ENCODE measurements around the gene DCPS. TPM values are rescaled to one million over a fixed set of nuclear protein-coding genes. Genes with fewer than 3 reads are reported as not detected.

Gene DCPS
- total and polyA plus RNA-seq, 8 donors, result 1.8 to 60.3 (median 12.6) TPM

GRCh38 chr11:126310200-126310991, 6.5 kb downstream of the DCPS start:
- Histone ChIP-seq H3K36me3 (peaks cover 0 to 42% (median 33%) of the 10 kb centered on the region in 4 donors), H3K4me3 (no peak overlapping the region), H3K4me1 (peaks cover 9 to 39% (median 14%) of the 10 kb centered on the region in 4 donors), H3K9me3 (no peaks in the 10 kb centered on the region), H3K27ac (peak overlapping the region in 2 of 5 donors; percentile 17 to 61), H3K27me3 (no peaks in the 10 kb centered on the region)
- TF ChIP-seq CTCF (IDR thresholded peaks at IDR 0.05) (peak in 5 of 7 experiments; percentile 68 to 83 (median 76)), POLR2AphosphoS5 (IDR thresholded peaks at IDR 0.05) (peak in 1 of 3 donors; percentile 44), POLR2A (IDR thresholded peaks at IDR 0.05) (no peak)
- intact Hi-C loops (cut with DNase I; ENCODE audit: low total_unique reads), result loop anchor here (5.0 to 10.0 kb wide), 2 partner anchors 104 to 167 kb away; no protein-coding TSS in a partner anchor
- DNase-seq, result peak; percentile 74 to 91
- 60 to 72% (median 67%) methylated on average over 12 of the region's 12 CpGs for WGBS, 5 donors

GRCh38 chr11:126310992-126311310, 7.1 kb downstream of the DCPS start:
- H3K4me1 ChIP-seq, result peaks cover 9 to 39% (median 12%) of the 10 kb centered on the region in 4 donors
- no peaks in the 10 kb centered on the region for H3K9me3 ChIP-seq
- 64 to 74% (median 66%) methylated on average over 5 to 6 of the region's 6 CpGs for WGBS, 5 donors
- intact Hi-C loops (cut with DNase I; ENCODE audit: low total_unique reads), result loop anchor here (5.0 to 10.0 kb wide), 2 partner anchors 104 to 166 kb away; no protein-coding TSS in a partner anchor
- peak overlapping the region in 2 of 5 donors; percentile 17 to 61 for H3K27ac ChIP-seq
- no peak overlapping the region for H3K4me3 ChIP-seq
- DNase-seq, result no peak
- no peaks in the 10 kb centered on the region for H3K27me3 ChIP-seq
- no peak for TF ChIP-seq POLR2A (IDR thresholded peaks at IDR 0.05)
- TF ChIP-seq EP300 (IDR thresholded peaks at IDR 0.05), result no peak
- no peak for TF ChIP-seq POLR2AphosphoS5 (IDR thresholded peaks at IDR 0.05)
- no peak for TF ChIP-seq CTCF (IDR thresholded peaks at IDR 0.05)
- H3K36me3 ChIP-seq, result peaks cover 0 to 42% (median 33%) of the 10 kb centered on the region in 4 donors

- no peaks in the 10 kb centered on the region for H3K27me3 ChIP-seq
- WGBS, 5 donors, result 87 to 94% (median 93%) methylated on average over 14 of the region's 14 CpGs
- intact Hi-C loops (cut with DNase I; ENCODE audit: low total_unique reads), result loop anchor here (5.0 to 10.0 kb wide), 2 partner anchors 103 to 166 kb away; no protein-coding TSS in a partner anchor
- no peak for TF ChIP-seq POLR2A (IDR thresholded peaks at IDR 0.05)
- TF ChIP-seq CTCF (IDR thresholded peaks at IDR 0.05), result no peak
- TF ChIP-seq POLR2AphosphoS5 (IDR thresholded peaks at IDR 0.05), result no peak
- no peak for TF ChIP-seq EP300 (IDR thresholded peaks at IDR 0.05)
- DNase-seq, result no peak
- H3K4me1 ChIP-seq, result peaks cover 9 to 39% (median 11%) of the 10 kb centered on the region in 4 donors
- peak overlapping the region in 2 of 5 donors; percentile 30 to 61 for H3K27ac ChIP-seq
- no peak overlapping the region for H3K4me3 ChIP-seq
- H3K36me3 ChIP-seq, result peaks cover 0 to 42% (median 32%) of the 10 kb centered on the region in 4 donors
- no peaks in the 10 kb centered on the region for H3K9me3 ChIP-seq
Measured at GRCh38 chr11:126311401-126312291, 7.8 kb downstream of the DCPS start.

- whole genome bisulfite sequencing, 5 donors, result 32 to 65% (median 43%) methylated on average over 8 of the region's 8 CpGs
- intact Hi-C loops (cut with DNase I; ENCODE audit: low total_unique reads), result loop anchor here (5.0 to 10.0 kb wide), 2 partner anchors 102 to 164 kb away; no protein-coding TSS in a partner anchor
- Histone ChIP-seq H3K36me3 (peaks cover 0 to 39% (median 30%) of the 10 kb centered on the region in 4 donors), H3K4me1 (peaks cover 12 to 48% (median 19%) of the 10 kb centered on the region in 4 donors), H3K27ac (peak overlapping the region in 2 of 5 donors; percentile 1 to 12), H3K4me3 (no peak overlapping the region), H3K27me3 (no peaks in the 10 kb centered on the region), H3K9me3 (no peaks in the 10 kb centered on the region)
- TF ChIP-seq CTCF (IDR thresholded peaks at IDR 0.05), result no peak
- no peak for TF ChIP-seq POLR2A (IDR thresholded peaks at IDR 0.05)
- TF ChIP-seq EP300 (IDR thresholded peaks at IDR 0.05), result no peak
- TF ChIP-seq POLR2AphosphoS5 (IDR thresholded peaks at IDR 0.05), result no peak
- DNase-seq, result no peak
Measured at GRCh38 chr11:126312961-126313360, 9.1 kb downstream of the DCPS start.
